Activated naive CD4-positive, alpha-beta T cell treated with anti-CD3 and anti-CD28 coated beads, Interleukin-2, amount 50 U/mL, for 24 hours (primary cell): ENCODE data around the gene LRRC10B.
A peak's percentile ranks its signal among the peaks of the same experiment; 100 is the strongest.

Experiments used
- H3K27ac Mint-ChIP-seq: one replicate; pipeline ENCODE4 v1.8.0; 2021; ENCODE audit warnings: mild to moderate bottlenecking, mixed read lengths
- H3K27me3 Mint-ChIP-seq: one replicate; pipeline ENCODE4 v1.8.0; 2021; ENCODE audit warnings: mixed read lengths
- H3K36me3 Mint-ChIP-seq: one replicate; pipeline ENCODE4 v1.8.0; 2021; ENCODE audit warnings: mixed read lengths
- H3K4me1 Mint-ChIP-seq: one replicate; pipeline ENCODE4 v1.8.0; 2021; ENCODE audit warnings: mixed read lengths
- H3K4me3 Mint-ChIP-seq: one replicate; pipeline ENCODE4 v1.8.0; 2021; ENCODE audit warnings: mild to moderate bottlenecking, mixed read lengths
- H3K9me3 Mint-ChIP-seq: one replicate; pipeline ENCODE4 v1.8.0; 2021; ENCODE audit warnings: mixed read lengths

Gene LRRC10B

GRCh38 chr11:61497473-61497872 is 11.1 kb upstream of the LRRC10B start:
- Mint-ChIP-seq H3K4me1 (no peaks in the 10 kb centered on the region), H3K4me3 (no peak overlapping the region), H3K9me3 (no peaks in the 10 kb centered on the region), H3K27me3 (no peaks in the 10 kb centered on the region), H3K27ac (no peak overlapping the region), H3K36me3 (no peaks in the 10 kb centered on the region)

GRCh38 chr11:61497876-61498275 is 10.7 kb upstream of the LRRC10B start:
- no peaks in the 10 kb centered on the region for H3K4me1 Mint-ChIP-seq
- no peaks in the 10 kb centered on the region for H3K9me3 Mint-ChIP-seq
- H3K27me3 Mint-ChIP-seq, result no peaks in the 10 kb centered on the region
- no peak overlapping the region for H3K4me3 Mint-ChIP-seq
- no peaks in the 10 kb centered on the region for H3K36me3 Mint-ChIP-seq
- H3K27ac Mint-ChIP-seq, result no peak overlapping the region

GRCh38 chr11:61498767-61499341 is 9.7 kb upstream of the LRRC10B start:
- no peak overlapping the region for H3K4me3 Mint-ChIP-seq
- H3K4me1 Mint-ChIP-seq, result no peaks in the 10 kb centered on the region
- no peaks in the 10 kb centered on the region for H3K9me3 Mint-ChIP-seq
- no peak overlapping the region for H3K27ac Mint-ChIP-seq
- H3K27me3 Mint-ChIP-seq, result no peaks in the 10 kb centered on the region
- H3K36me3 Mint-ChIP-seq, result no peaks in the 10 kb centered on the region

GRCh38 chr11:61499816-61500491 is 8.6 kb upstream of the LRRC10B start:
- Mint-ChIP-seq H3K27ac (no peak overlapping the region), H3K4me1 (no peaks in the 10 kb centered on the region), H3K4me3 (no peak overlapping the region), H3K27me3 (no peaks in the 10 kb centered on the region), H3K9me3 (no peaks in the 10 kb centered on the region), H3K36me3 (no peaks in the 10 kb centered on the region)

GRCh38 chr11:61502522-61502921 is 6.0 kb upstream of the LRRC10B start:
- Mint-ChIP-seq H3K36me3 (no peaks in the 10 kb centered on the region), H3K27ac (no peak overlapping the region), H3K27me3 (peaks cover 8% of the 10 kb centered on the region), H3K4me3 (no peak overlapping the region), H3K4me1 (no peaks in the 10 kb centered on the region), H3K9me3 (no peaks in the 10 kb centered on the region)

- Mint-ChIP-seq H3K27me3 (peaks cover 14% of the 10 kb centered on the region), H3K4me3 (no peak overlapping the region), H3K36me3 (no peaks in the 10 kb centered on the region), H3K9me3 (no peaks in the 10 kb centered on the region), H3K4me1 (peaks cover 6% of the 10 kb centered on the region), H3K27ac (no peak overlapping the region)
Observed at GRCh38 chr11:61503135-61503770, 5.3 kb upstream of the LRRC10B start.

- Mint-ChIP-seq H3K27me3 (peaks cover 14% of the 10 kb centered on the region), H3K4me3 (no peak overlapping the region), H3K27ac (no peak overlapping the region), H3K4me1 (peaks cover 6% of the 10 kb centered on the region), H3K9me3 (no peaks in the 10 kb centered on the region), H3K36me3 (no peaks in the 10 kb centered on the region)
Observed at GRCh38 chr11:61505106-61505505, 3.4 kb upstream of the LRRC10B start.

- Mint-ChIP-seq H3K4me3 (no peak overlapping the region), H3K36me3 (no peaks in the 10 kb centered on the region), H3K27me3 (peaks cover 18% of the 10 kb centered on the region), H3K27ac (no peak overlapping the region), H3K4me1 (peaks cover 6% of the 10 kb centered on the region), H3K9me3 (no peaks in the 10 kb centered on the region)
Observed at GRCh38 chr11:61505640-61506155, 2.9 kb upstream of the LRRC10B start.

- Mint-ChIP-seq H3K9me3 (no peaks in the 10 kb centered on the region), H3K27ac (no peak overlapping the region), H3K36me3 (no peaks in the 10 kb centered on the region), H3K4me1 (peaks cover 6% of the 10 kb centered on the region), H3K27me3 (peaks cover 25% of the 10 kb centered on the region), H3K4me3 (peak overlapping the region; percentile 30)
Observed at GRCh38 chr11:61507012-61507768, 1.4 kb upstream of the LRRC10B start.

- H3K4me3 Mint-ChIP-seq, result peak overlapping the region; percentile 15
- H3K4me1 Mint-ChIP-seq, result peaks cover 6% of the 10 kb centered on the region
- H3K36me3 Mint-ChIP-seq, result no peaks in the 10 kb centered on the region
- no peak overlapping the region for H3K27ac Mint-ChIP-seq
- peaks cover 25% of the 10 kb centered on the region for H3K27me3 Mint-ChIP-seq
- no peaks in the 10 kb centered on the region for H3K9me3 Mint-ChIP-seq
Observed at GRCh38 chr11:61509043-61510029, 787 bp downstream of the LRRC10B start.

- H3K27me3 Mint-ChIP-seq, result peaks cover 25% of the 10 kb centered on the region
- no peaks in the 10 kb centered on the region for H3K9me3 Mint-ChIP-seq
- no peaks in the 10 kb centered on the region for H3K36me3 Mint-ChIP-seq
- H3K4me1 Mint-ChIP-seq, result peaks cover 6% of the 10 kb centered on the region
- H3K27ac Mint-ChIP-seq, result no peak overlapping the region
- peak overlapping the region; percentile 15 for H3K4me3 Mint-ChIP-seq
Observed at GRCh38 chr11:61510166-61510919, 1.8 kb downstream of the LRRC10B start.

- no peaks in the 10 kb centered on the region for H3K9me3 Mint-ChIP-seq
- peaks cover 6% of the 10 kb centered on the region for H3K4me1 Mint-ChIP-seq
- H3K27ac Mint-ChIP-seq, result no peak overlapping the region
- peaks cover 25% of the 10 kb centered on the region for H3K27me3 Mint-ChIP-seq
- H3K4me3 Mint-ChIP-seq, result no peak overlapping the region
- H3K36me3 Mint-ChIP-seq, result no peaks in the 10 kb centered on the region
Observed at GRCh38 chr11:61510974-61511373, 2.4 kb downstream of the LRRC10B start.

GRCh38 chr11:61511383-61511782 is 2.8 kb downstream of the LRRC10B start:
- Mint-ChIP-seq H3K27me3 (peaks cover 22% of the 10 kb centered on the region), H3K36me3 (no peaks in the 10 kb centered on the region), H3K4me1 (peaks cover 6% of the 10 kb centered on the region), H3K9me3 (no peaks in the 10 kb centered on the region), H3K27ac (no peak overlapping the region), H3K4me3 (no peak overlapping the region)

- Mint-ChIP-seq H3K4me3 (no peak overlapping the region), H3K9me3 (no peaks in the 10 kb centered on the region), H3K27ac (no peak overlapping the region), H3K36me3 (no peaks in the 10 kb centered on the region), H3K4me1 (peaks cover 14% of the 10 kb centered on the region), H3K27me3 (peaks cover 21% of the 10 kb centered on the region)
Observed at GRCh38 chr11:61512435-61512834, 3.9 kb downstream of the LRRC10B start.
